ENCODE results near the gene AZIN2.

DNA sequence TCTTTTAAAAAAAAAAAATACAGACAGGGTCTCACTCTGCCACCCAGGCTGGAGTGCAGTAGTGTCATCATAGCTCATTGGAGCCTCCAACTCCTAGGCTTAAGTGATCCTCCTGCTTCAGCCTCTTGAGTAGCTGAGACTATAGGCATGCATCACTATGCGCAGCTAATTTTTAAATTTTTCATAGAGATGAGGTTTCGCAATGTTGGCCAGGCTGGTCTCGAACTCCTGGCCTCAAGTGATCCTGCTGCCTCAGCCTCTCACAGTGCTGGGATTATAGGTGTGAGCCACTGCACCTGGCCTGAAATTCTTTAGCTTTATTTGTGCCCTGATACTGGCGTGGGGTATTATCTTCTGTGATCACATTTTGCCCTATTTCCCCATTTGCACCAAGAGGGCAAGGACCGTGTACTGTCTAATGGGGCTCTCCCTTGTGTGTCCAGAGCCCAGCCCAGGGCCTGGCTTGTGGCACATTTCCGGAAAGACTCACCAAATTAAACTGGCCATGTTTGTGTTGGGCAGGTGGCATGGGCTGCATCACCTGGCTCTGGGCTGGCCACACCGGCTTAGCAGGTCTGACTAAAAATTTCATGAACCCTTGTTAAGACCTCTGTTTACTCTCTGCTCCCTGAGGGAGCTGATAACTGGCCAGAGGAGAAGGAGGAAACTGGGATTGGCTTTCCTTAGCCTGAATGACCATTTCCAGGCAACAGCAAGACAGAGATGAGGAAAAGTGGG, 68.7 kb downstream of the AZIN2 start:
- TF ChIP-seq, protein P1, sequence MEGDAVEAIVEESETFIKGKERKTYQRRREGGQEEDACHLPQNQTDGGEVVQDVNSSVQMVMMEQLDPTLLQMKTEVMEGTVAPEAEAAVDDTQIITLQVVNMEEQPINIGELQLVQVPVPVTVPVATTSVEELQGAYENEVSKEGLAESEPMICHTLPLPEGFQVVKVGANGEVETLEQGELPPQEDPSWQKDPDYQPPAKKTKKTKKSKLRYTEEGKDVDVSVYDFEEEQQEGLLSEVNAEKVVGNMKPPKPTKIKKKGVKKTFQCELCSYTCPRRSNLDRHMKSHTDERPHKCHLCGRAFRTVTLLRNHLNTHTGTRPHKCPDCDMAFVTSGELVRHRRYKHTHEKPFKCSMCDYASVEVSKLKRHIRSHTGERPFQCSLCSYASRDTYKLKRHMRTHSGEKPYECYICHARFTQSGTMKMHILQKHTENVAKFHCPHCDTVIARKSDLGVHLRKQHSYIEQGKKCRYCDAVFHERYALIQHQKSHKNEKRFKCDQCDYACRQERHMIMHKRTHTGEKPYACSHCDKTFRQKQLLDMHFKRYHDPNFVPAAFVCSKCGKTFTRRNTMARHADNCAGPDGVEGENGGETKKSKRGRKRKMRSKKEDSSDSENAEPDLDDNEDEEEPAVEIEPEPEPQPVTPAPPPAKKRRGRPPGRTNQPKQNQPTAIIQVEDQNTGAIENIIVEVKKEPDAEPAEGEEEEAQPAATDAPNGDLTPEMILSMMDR (IDR thresholded peaks at IDR 0.05) = no peak
- no peak for TF ChIP-seq POLR2A (IDR thresholded peaks at IDR 0.05)
- no peak for TF ChIP-seq EP300 (IDR thresholded peaks at IDR 0.05)
- no peak for TF ChIP-seq POLR2AphosphoS5 (IDR thresholded peaks at IDR 0.05)
